HG03135 (cell line): ENCODE data around the gene TLCD3A.
"Not testable (repeated sequence)": the region's sequence is repeated elsewhere in the genome, so short reads cannot be mapped to it uniquely, and the experiment has no call there.

Source experiments
- ATAC-seq: cut with Tn5 transposase; IDR thresholded peaks from one replicate; pipeline ENCODE4 v1.9.1; 2021; ENCODE audit warnings: mild to moderate bottlenecking, moderate library complexity; ENCODE audit not compliant: unreplicated experiment

Gene TLCD3A

DNA sequence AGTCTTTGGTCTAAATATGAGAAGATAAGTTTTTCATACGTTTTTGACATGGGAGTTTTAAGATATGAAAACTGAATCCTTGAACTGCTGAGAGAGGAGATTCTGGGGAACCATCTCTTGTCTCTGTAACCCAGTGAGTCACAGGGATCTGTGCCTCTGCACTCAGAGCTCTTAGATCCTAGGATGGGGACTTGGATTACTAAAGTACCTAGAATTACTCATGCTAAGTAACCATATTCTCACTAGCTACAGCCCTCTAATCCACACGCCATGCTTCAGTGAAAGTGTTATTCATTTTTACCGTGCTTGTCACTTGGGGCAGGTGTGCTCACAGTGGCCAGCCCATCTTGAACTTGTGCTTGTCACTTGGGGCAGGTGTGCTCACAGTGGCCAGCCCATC, 51.7 kb downstream of the TLCD3A start:
- no peak for ATAC-seq

DNA sequence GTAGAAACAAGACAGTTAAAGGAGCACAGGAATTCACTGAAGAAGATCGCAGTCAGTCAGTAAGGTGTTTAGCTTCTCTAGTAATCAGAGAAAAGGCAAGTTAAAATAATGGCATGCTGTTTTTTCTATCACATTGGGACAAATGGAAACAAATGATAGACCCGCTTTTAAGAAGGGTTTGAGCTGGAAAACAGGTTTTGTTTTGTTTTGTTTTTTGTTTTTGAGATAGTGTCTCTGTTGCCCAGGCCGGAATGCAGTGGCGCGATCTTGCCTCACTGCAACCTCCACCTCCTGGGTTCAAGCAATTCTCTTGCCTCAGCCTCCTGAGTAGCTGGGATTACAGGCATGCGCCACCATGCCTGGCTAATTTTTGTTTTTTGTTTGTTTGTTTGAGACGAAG, 53.5 kb downstream of the TLCD3A start:
- ATAC-seq, result not testable (repeated sequence)

DNA sequence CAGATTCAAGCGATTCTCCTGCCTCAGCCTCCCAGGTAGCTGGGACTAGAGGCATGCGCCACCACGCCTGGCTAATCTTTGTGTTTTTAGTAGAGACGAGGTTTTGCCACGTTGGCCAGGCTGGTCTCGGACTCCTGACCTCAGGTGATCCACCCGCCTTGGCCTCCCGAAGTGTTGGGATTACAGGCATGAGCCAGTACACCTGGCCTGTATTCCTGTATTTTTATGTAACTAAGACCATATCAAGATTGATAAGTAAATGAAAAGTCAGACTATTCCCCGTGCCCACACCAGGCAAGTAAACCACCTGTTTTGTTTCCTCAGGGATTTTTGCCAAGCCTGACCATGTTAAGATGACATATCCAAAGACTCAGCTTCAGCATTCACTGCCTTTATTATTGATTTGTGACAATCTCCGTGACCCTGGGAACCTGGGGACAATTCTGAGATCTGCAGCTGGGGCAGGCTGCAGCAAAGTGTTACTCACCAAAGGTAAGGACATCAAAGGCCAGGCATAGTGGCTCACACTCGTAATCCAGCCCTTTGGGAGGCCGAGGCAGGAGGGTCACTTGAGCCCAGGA, 55.3 kb downstream of the TLCD3A start:
- no peak for ATAC-seq

DNA sequence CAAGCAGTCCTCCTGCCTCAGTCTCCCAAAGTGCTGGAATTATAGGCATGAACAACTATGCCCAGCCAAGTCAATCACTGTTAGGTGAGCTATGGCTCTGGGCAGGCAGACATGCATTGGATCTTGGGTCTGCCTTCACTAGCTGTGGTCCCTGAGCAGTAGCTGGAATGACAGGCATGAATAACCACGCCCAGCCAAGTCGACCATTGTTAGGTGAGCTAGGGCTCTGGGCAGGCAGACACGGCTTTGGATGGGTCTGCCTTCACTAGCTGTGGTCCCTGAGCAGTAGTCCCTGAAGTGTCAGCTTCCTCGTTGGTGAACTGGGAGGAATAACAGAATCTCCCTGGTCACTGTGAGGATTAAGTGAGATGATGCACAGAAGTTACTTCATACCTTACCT, 56.2 kb downstream of the TLCD3A start:
- ATAC-seq, result no peak

DNA sequence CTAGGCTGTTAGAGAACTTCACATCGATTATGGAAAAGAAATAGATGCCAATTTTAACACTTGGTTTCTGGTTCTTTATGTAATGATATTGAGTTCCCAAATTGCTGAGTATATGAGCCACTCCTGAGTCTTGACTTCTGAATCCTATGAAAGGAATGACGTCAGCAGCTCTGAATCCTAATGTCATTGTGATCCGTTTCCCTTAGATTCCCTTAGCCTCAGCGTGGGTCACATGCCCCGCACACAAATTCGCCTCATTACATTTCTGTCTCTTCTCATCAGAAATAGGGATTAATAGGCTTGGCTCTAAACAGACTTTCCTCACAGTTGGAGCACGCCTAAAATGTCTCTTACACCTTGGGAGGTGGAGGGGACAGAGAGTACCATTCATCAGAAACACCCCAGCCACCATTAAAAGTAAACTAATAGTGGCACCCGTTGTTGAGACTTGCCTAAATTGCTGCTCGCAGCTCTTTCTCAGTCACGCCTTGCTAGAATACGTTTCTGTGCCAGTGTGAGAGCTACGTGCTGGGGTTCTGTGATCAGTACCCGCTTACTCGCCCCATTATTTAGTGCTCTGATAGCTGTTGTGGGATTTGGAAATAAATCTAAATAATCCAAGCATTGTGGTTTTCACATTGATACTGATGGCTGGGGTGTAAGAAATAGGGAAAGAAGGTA, 56.9 kb downstream of the TLCD3A start:
- ATAC-seq, result no peak

DNA sequence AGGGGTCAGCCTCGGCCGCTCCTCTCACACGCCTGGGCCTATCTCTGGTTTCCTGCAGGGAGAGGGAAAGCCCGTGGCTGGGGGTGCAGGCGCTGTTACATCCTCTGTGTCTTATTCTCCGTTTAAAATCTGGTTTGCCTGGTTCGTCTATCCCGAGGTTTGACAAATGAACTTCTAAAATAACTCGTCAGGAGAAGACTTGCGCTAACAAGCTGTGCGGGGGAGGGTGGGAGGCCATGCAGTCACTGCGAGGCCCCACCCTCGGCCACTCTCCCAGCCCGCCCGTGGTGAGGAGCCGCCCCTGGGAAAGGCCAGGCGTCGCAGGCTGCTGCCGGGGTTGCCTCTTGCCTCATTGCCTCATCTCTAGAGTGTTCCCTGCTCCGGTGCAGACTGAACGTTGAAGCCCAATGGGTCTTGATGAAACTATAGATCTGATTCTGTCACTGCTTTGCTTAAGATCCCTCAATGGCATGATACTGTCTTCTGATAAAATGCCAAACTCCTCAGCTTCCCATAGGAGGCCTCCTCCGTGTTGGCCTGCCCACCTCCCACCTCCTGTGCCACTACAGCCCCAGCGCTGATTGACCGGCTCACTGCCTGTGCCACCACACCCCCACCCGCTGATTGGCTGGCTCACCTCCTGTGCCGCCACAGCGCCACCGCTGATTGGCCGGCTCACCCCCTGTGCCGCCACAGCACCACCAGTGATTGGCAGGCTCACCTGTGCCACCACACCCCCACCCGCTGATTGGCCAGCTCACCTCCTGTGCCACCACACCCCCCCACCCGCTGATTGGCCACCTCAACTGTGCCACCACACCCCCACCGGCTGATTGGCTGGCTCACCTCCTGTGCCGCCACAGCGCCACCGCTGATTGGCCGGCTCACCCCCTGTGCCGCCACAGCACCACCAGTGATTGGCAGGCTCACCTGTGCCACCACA, 57.8 kb downstream of the TLCD3A start:
- ATAC-seq, result not testable (repeated sequence)

DNA sequence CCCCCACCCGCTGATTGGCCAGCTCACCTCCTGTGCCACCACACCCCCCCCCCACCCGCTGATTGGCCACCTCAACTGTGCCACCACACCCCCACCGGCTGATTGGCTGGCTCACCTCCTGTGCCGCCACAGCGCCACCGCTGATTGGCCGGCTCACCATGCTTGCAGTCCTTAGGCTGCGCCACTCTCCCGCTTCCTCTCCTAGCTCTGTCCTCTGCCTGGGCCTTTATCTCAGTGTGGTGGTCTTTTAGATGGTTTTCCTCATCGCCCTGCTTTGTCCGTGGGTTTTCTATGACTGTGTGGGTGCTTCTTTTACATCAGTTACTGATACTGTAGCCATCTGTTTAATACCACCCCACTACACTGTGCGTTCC, 58.5 kb downstream of the TLCD3A start:
- not testable (repeated sequence) for ATAC-seq

DNA sequence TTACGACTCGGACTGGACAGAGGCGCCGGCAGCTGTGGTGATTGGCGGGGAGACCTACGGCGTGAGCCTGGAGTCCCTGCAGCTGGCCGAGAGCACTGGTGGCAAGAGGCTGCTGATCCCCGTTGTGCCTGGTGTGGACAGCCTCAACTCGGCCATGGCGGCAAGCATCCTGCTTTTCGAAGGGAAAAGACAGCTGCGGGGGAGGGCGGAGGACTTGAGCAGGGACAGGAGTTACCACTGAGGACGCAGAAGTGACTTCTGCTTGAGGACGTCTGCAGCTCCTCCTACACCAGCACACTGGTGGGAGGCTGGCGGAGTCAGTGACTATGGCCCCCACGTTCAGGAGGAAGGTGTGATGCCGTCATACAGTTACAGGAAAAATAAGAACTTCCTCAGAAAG, 59.4 kb downstream of the TLCD3A start:
- no peak for ATAC-seq

DNA sequence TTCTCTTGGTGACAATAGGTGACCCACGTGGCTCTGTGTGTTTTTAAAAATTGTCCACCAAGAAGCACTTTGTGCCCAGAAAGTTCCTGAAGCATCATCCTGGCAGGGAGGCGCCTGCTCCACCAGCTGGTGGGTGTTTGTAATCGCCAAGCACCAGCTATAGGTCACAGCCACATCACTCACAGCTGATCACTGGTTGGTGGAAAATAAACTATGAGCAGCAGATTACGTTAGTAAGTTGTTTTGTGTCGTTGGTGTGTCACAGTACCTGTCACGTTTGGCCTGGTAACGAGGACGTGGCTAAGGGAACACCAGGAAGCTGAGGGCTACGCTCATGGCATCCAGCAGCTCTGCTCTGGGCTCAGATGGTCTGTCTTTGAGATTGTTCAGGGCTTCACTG, 59.9 kb downstream of the TLCD3A start:
- no peak for ATAC-seq
